A673 (cell line): ENCODE measurements around the gene ZNF584. TPM values are rescaled to one million over a fixed set of nuclear protein-coding genes. Genes with fewer than 3 reads are reported as not detected.

Experiments used
- BruUV-seq: library from RNA; stranded (reverse); fragments of 400-500 nt; replicated peaks from 2 replicates; lab custom pipeline; 2021; lab: Mats Ljungman, UMichigan
- CTCF ChIA-PET: fragments of 300-600 bp; sonication (Branson Sonifier 250); formaldehyde crosslinking; loops from one replicate; lab custom pipeline; 2022; ENCODE audit warnings: antibody characterized with exemption; lab: Charles Lee
- POLR2A ChIA-PET: fragments of 300-600 bp; sonication (Branson Sonifier 250); formaldehyde crosslinking; loops from one replicate; lab custom pipeline; 2022; ENCODE audit warnings: antibody characterized with exemption; ENCODE audit not compliant: low non-redundant PET; lab: Charles Lee
- DNase-seq: peaks from one replicate; pipeline ENCODE4 v3.0.0-alpha.2; 2015; ENCODE audit warnings: low spot score
- H3K27ac ChIP-seq: fragments of 200-600 bp; sonication (generic); 2 replicates; pipeline ENCODE4 v1.5.1; 2016; ENCODE audit warnings: mixed run types, low read depth, mild to moderate bottlenecking, mixed read lengths, antibody characterized with exemption, low read length; ENCODE audit not compliant: poor library complexity, severe bottlenecking
- H3K27me3 ChIP-seq: fragments of 200-600 bp; sonication (generic); replicated peaks from 2 replicates; pipeline ENCODE4 v1.6.1; 2017; ENCODE audit warnings: mixed run types, low read depth, mild to moderate bottlenecking, mixed read lengths, antibody characterized with exemption, low read length; ENCODE audit not compliant: insufficient read depth, poor library complexity
- H3K36me3 ChIP-seq: fragments of 200-600 bp; sonication (generic); 2 replicates; pipeline ENCODE4 v1.6.1; 2016; ENCODE audit warnings: mixed run types, mild to moderate bottlenecking, mixed read lengths, antibody characterized with exemption, low read length; ENCODE audit not compliant: insufficient read depth, poor library complexity, severe bottlenecking
- H3K4me1 ChIP-seq: fragments of 200-600 bp; sonication (generic); 2 replicates; pipeline ENCODE4 v1.6.1; 2017; ENCODE audit warnings: mixed run types, mild to moderate bottlenecking, mixed read lengths, antibody characterized with exemption, low read length; ENCODE audit not compliant: insufficient read depth, poor library complexity, severe bottlenecking
- H3K4me3 ChIP-seq: fragments of 200-600 bp; sonication (generic); 2 replicates; pipeline ENCODE4 v1.5.1; 2016; ENCODE audit warnings: low read depth, mixed run types, mild to moderate bottlenecking, mixed read lengths, low read length; ENCODE audit not compliant: poor library complexity, severe bottlenecking
- H3K9me3 ChIP-seq: fragments of 200-600 bp; sonication (generic); 2 replicates; pipeline ENCODE4 v1.6.1; 2016; ENCODE audit warnings: mixed run types, low read depth, mild to moderate bottlenecking, mixed read lengths, antibody characterized with exemption, low read length; ENCODE audit not compliant: poor library complexity, severe bottlenecking
- EZH2 ChIP-seq: fragments of 200-600 bp; sonication (generic); IDR thresholded peaks from 2 replicates; pipeline ENCODE4 v1.6.1; 2017; ENCODE audit warnings: borderline replicate concordance, low read depth, mild to moderate bottlenecking, mixed read lengths, antibody characterized with exemption, low read length; ENCODE audit not compliant: poor library complexity, severe bottlenecking
- intact Hi-C: fragments of 100-400 bp; cut with micrococcal nuclease; formaldehyde crosslinking; loops from one replicate; pipeline ENCODE4 v1.10.0; 2022; ENCODE audit not compliant: unreplicated experiment
- total RNA-seq: library from RNA; stranded (reverse); gene quantifications from 2 replicates; pipeline ENCODE4 v1.2.3, GENCODE V29; 2021
- TF ChIP-seq, protein P1 (sequence below): fragments of 300-800, 200-600 bp; sonication (generic); conservative IDR thresholded peaks from 2 replicates; pipeline ENCODE4 v1.5.1; 2017; ENCODE audit warnings: low read depth, mild to moderate bottlenecking, antibody characterized with exemption, low read length, moderate library complexity, mixed read lengths

The ZNF584 gene
- total RNA-seq, 1 experiment from 2014 or later = 20.9 TPM

DNA sequence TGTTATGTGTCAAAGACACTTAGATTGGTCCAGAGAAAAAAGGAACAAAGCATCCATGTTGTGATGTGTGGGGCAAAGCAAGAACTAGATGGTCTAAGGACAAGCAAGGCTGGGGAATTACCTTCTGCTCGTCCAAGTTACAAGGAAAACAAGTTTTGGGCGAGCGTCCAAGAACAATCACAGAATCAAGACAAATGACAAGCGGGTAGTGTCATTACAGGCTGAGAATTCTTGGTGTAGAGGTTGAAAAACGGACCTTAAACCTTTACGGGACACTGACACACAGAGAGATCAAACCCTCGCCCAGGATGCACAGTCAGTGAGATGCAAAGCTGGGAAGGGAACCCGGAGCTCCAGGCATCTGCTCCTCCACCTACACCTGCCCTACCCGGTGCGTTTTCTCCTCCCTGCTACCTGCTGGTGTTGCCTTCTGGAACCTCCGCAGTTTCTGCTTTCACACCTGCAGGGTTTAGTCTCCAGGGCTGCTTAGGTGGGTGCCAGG, 42.5 kb downstream of the ZNF584 start:
- Histone ChIP-seq H3K36me3 (no peaks in the 10 kb centered on the region), H3K4me3 (peak overlapping the region; percentile 81), H3K9me3 (no peaks in the 10 kb centered on the region), H3K4me1 (no peaks in the 10 kb centered on the region), H3K27ac (no peak overlapping the region), H3K27me3 (no peaks in the 10 kb centered on the region)
- no TSS peak for BruUV-seq
- peak; percentile 21 for DNase-seq
- ChIA-PET CTCF (no interaction called here), POLR2A (interaction anchor here (0.6 kb wide), 1 partner anchor 10 kb away, joined by 3 read pairs; no protein-coding TSS in a partner anchor)
- no peak for TF ChIP-seq EZH2
- TF ChIP-seq, protein P1, sequence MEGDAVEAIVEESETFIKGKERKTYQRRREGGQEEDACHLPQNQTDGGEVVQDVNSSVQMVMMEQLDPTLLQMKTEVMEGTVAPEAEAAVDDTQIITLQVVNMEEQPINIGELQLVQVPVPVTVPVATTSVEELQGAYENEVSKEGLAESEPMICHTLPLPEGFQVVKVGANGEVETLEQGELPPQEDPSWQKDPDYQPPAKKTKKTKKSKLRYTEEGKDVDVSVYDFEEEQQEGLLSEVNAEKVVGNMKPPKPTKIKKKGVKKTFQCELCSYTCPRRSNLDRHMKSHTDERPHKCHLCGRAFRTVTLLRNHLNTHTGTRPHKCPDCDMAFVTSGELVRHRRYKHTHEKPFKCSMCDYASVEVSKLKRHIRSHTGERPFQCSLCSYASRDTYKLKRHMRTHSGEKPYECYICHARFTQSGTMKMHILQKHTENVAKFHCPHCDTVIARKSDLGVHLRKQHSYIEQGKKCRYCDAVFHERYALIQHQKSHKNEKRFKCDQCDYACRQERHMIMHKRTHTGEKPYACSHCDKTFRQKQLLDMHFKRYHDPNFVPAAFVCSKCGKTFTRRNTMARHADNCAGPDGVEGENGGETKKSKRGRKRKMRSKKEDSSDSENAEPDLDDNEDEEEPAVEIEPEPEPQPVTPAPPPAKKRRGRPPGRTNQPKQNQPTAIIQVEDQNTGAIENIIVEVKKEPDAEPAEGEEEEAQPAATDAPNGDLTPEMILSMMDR = no peak
- intact Hi-C loops = loop anchor here (1.0 kb wide), 1 partner anchor 11 kb away; the partner anchor contains the start of gene ZNF132

DNA sequence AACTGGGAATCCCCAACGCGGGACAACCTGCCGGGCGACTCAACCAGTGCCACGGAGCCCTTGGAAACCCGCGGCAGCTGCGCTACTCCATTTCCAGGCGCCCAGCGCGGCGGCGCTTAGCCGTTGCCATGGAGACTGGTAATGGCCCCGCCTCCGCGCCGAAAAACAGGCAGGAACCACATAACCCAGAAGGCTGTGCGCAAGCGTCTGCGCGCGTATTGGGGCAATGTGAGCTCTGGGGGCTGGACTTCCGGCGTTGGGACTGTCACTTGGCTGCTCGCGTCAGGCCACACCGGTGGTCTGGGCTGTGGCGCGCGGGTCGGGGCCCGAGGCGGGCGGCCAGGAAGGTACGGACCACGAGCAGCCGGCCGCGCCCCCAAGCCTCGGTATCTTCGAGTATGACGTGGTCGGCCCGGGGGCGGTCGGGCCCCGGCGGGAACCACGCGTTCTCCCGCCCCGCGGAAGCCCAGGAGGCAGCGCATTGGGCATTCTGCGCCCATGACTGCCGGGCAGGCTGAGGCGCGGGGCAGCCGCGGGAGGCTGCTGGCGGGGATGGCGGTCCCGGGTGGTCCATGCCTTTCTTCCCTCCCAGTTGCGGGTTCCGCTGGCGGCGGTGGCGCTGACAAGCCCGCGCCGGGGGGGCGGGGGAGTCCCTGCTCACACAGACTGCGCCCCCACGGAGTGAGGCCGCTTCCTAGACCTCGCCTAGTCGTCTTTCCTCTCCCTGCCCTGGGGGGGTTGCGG, 43.1 kb downstream of the ZNF584 start, which contains the start of gene ZNF324B:
ZNF324B (plus strand) TSS at position 265 of the 744 bp plus-strand sequence. CDS start 2,080 bp downstream, outside the sequence.
- peak within 1 kb of the TSS; percentile 39 for H3K27ac ChIP-seq
- CTCF ChIA-PET = no interaction called here
- POLR2A ChIA-PET = no interaction called here

DNA sequence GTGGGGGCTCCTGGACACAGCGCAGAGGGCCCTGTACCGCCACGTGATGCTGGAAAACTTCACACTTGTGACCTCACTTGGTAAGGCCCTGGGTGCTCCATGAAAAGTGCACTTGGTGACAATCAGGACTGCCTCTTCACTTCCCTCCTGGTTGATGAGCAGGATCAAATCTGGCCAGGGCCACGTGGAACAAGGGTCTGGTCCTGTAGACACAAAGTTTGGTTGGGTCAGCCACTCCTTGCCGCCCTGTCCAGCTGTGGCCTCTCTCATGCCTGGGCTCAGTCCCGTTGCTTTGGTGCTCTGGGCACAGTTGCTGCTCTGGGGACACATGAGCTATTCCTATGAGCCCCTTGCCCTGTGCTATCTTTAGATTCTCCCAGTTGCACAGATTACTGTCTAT, 45.3 kb downstream of the ZNF584 start:
- Histone ChIP-seq H3K4me3 (no peak overlapping the region), H3K9me3 (no peaks in the 10 kb centered on the region), H3K36me3 (no peaks in the 10 kb centered on the region), H3K27me3 (no peaks in the 10 kb centered on the region), H3K27ac (no peak overlapping the region), H3K4me1 (no peaks in the 10 kb centered on the region)
- intact Hi-C loops = no loop called here
- POLR2A ChIA-PET = no interaction called here
- no peak for TF ChIP-seq EZH2
- TF ChIP-seq, protein P1 = no peak
- no peak for DNase-seq
- CTCF ChIA-PET = no interaction called here
- no TSS peak for BruUV-seq

More for the DNA sequence above, 43.1 kb downstream of the ZNF584 start, which contains the start of gene ZNF324B:
- H3K27me3 ChIP-seq = no peaks in the 10 kb centered on the region
- intact Hi-C loops = loop anchor here (1.0 kb wide), 1 partner anchor 11 kb away; the partner anchor contains the start of gene ZNF132
- H3K4me1 ChIP-seq = no peaks in the 10 kb centered on the region
- peak within 1 kb of the TSS; percentile 81 for H3K4me3 ChIP-seq
- peak; percentile 99 for DNase-seq
- no peaks in the 10 kb centered on the region for H3K9me3 ChIP-seq
- no TSS peak for BruUV-seq
- H3K36me3 ChIP-seq = no peaks in the 10 kb centered on the region
- TF ChIP-seq EZH2 = no peak
- TF ChIP-seq, protein P1 = no peak
